LNCAP (cell line): ENCODE results near the gene TLE1.

Experiments
- CTCF ChIP-seq: fragments of 450-650 bp; IDR thresholded peaks from 2 replicates; pipeline ENCODE4 v1.5.1; 2017; ENCODE audit warnings: mild to moderate bottlenecking

Gene TLE1

GRCh38 chr9:81597419-81598122 is 91.8 kb downstream of the TLE1 start:
- no peak for TF ChIP-seq CTCF

- TF ChIP-seq CTCF, result no peak
Observed at GRCh38 chr9:81596679-81597418, 92.5 kb downstream of the TLE1 start.

- no peak for TF ChIP-seq CTCF
Observed at GRCh38 chr9:81595887-81596543, 93.3 kb downstream of the TLE1 start.

GRCh38 chr9:81594415-81594814 is 94.9 kb downstream of the TLE1 start:
- TF ChIP-seq CTCF, result no peak

- no peak for TF ChIP-seq CTCF
Observed at GRCh38 chr9:81592887-81593266, 96.5 kb downstream of the TLE1 start.

- no peak for TF ChIP-seq CTCF
Observed at GRCh38 chr9:81591791-81592190, 97.6 kb downstream of the TLE1 start.

GRCh38 chr9:81590688-81591087 is 98.7 kb downstream of the TLE1 start:
- no peak for TF ChIP-seq CTCF
